B cell (primary cell): ENCODE data around the gene NTN5.

Source experiments
- EZH2 ChIP-seq: IDR thresholded peaks from 2 replicates; pipeline ENCODE4 v1.6.1; 2012; ENCODE audit warnings: borderline replicate concordance, low read depth, mild to moderate bottlenecking, moderate library complexity, low read length; ENCODE audit not compliant: insufficient read depth, poor library complexity, severe bottlenecking
- TF ChIP-seq, protein P1 (sequence below): fragments of 200-600 bp; IDR thresholded peaks from one replicate; pipeline ENCODE4 v1.8.0; 2022; ENCODE audit warnings: antibody characterized with exemption, mild to moderate bottlenecking

DNA sequence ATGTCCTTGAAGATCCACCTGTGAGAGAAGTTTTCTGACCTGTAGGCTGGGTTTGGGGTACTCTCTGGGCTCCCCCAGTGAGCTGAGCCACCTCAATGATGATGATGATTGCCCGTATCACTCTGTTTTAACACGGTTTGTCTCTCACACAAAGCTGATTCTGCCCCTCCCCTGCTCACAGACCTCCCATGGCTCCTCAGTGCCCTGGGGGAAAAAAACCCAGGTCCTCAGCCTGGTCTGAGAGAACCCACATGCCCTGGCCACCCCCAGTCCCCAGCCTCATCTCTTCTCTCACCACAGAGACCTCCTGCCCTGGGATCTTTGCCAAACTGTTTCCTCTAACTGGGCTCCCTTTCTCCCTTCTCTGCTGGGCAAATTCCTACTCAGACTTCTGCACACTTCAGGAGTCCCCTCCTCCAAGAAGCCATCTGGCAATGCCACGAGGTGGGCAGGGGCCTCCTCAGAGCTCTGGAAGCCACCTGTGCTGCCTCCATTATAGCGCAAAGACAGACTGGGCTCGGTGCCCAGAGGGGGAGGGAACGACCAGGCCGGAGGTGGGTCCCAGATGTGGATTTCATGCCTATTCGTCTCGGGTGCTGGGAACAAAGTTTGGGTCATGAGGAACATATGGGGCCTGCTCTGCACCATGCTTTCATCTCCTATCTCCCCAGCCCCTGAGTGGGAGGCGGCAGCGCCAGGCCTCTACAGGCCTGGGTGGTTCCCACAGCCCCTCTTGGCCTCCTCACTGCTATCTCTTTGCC is 18.3 kb downstream of the NTN5 start:
- TF ChIP-seq, protein P1, sequence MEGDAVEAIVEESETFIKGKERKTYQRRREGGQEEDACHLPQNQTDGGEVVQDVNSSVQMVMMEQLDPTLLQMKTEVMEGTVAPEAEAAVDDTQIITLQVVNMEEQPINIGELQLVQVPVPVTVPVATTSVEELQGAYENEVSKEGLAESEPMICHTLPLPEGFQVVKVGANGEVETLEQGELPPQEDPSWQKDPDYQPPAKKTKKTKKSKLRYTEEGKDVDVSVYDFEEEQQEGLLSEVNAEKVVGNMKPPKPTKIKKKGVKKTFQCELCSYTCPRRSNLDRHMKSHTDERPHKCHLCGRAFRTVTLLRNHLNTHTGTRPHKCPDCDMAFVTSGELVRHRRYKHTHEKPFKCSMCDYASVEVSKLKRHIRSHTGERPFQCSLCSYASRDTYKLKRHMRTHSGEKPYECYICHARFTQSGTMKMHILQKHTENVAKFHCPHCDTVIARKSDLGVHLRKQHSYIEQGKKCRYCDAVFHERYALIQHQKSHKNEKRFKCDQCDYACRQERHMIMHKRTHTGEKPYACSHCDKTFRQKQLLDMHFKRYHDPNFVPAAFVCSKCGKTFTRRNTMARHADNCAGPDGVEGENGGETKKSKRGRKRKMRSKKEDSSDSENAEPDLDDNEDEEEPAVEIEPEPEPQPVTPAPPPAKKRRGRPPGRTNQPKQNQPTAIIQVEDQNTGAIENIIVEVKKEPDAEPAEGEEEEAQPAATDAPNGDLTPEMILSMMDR, result no peak
- TF ChIP-seq EZH2, result no peak
